Measurements from ENCODE around the gene TAF5.
"Not testable (repeated sequence)": the region's sequence is repeated elsewhere in the genome, so short reads cannot be mapped to it uniquely, and the experiment has no call there.

The TAF5 gene

DNA sequence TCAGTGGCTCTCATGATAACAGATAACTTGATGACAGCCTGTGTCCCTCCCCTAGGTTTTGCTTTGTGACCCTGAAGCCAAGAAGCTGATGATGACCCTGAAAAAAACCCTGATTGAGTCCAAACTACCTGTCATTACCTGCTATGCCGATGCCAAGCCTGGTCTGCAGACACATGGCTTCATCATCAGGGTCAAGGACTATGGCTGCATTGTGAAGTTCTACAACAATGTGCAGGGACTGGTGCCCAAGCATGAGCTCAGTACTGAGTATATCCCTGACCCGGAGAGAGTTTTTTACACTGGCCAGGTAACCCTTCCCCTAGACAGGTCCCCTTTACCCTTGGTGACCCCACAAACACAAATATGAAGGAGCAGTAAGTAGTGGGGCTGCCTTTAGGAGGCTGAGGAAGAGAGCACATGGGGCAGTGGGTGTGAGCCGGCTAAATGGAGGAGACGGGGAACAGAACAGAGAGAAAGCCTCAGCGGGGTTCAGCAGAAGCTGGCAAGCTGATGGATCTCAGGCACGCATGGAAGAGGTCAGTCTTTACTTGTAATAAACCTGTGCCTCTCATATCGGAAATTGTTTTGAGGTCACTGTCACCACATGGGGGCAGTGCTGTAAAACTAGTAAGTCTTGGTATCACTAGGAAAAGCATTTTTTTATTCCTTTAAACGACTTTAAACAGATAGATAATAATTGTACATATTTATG is 48.8 kb downstream of the TAF5 start:
- TF ChIP-seq, protein P1, sequence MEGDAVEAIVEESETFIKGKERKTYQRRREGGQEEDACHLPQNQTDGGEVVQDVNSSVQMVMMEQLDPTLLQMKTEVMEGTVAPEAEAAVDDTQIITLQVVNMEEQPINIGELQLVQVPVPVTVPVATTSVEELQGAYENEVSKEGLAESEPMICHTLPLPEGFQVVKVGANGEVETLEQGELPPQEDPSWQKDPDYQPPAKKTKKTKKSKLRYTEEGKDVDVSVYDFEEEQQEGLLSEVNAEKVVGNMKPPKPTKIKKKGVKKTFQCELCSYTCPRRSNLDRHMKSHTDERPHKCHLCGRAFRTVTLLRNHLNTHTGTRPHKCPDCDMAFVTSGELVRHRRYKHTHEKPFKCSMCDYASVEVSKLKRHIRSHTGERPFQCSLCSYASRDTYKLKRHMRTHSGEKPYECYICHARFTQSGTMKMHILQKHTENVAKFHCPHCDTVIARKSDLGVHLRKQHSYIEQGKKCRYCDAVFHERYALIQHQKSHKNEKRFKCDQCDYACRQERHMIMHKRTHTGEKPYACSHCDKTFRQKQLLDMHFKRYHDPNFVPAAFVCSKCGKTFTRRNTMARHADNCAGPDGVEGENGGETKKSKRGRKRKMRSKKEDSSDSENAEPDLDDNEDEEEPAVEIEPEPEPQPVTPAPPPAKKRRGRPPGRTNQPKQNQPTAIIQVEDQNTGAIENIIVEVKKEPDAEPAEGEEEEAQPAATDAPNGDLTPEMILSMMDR (conservative IDR thresholded peaks at IDR 0.05): peak; percentile 76
- H3K27ac ChIP-seq: no peak overlapping the region

DNA sequence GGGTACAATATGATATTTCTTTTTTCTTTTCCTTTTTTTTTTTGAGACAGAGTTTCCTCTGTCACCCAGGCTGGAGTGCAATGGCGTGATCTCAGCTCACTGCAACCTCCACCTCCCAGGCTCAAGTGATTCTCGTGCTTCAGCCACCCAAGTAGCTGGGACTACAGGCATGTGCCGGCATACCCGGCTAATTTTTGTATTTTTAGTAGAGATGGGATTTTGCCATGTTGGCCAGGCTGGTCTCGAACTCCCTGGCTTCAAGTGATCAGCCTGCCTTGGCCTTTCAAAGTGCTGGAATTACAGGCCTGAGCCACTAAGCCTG is 49.3 kb downstream of the TAF5 start:
- TF ChIP-seq, protein P1 (conservative IDR thresholded peaks at IDR 0.05): peak; percentile 36; the same call in 1 of the 2 replicates
- H3K27ac ChIP-seq: not testable (repeated sequence)

DNA sequence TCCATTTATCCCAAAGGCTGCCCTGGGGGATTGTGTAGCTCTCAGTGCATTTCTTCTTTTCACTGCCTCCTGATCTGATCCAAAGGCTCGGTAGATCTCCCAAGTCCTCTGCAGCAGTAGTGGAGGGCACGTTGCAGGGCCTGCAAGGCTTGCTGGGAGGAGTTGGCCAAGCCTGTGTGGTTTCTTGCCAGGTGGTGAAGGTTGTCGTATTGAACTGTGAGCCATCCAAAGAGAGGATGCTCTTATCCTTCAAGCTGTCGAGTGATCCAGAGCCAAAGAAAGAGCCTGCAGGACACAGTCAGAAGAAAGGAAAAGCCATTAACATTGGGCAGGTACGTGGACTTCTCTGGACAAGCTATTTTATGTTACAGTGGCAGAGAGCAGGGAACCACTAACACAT is 49.8 kb downstream of the TAF5 start:
- TF ChIP-seq, protein P1 (conservative IDR thresholded peaks at IDR 0.05): no peak
- H3K27ac ChIP-seq: no peak overlapping the region

DNA sequence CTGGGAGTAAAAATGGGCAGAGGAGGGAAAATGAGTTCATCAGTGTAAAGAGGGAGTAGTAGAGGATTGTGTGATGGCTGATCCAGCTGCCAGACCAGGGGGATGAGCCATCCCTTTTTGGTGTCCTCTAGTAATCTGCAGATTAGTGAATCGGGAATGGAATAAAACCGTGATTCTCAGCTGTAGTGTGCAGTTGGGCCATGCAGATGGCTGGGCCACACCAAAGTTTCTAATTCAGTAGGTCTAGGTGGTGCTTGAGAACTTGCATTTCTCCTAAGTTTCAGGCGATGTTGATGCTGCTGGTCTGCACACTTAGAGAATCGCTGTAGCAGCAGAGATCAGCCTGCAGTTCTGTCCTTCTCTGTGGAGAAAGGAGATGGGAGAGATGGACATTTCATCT is 51.3 kb downstream of the TAF5 start:
- TF ChIP-seq, protein P1 (conservative IDR thresholded peaks at IDR 0.05): no peak
- no peak overlapping the region for H3K27ac ChIP-seq

DNA sequence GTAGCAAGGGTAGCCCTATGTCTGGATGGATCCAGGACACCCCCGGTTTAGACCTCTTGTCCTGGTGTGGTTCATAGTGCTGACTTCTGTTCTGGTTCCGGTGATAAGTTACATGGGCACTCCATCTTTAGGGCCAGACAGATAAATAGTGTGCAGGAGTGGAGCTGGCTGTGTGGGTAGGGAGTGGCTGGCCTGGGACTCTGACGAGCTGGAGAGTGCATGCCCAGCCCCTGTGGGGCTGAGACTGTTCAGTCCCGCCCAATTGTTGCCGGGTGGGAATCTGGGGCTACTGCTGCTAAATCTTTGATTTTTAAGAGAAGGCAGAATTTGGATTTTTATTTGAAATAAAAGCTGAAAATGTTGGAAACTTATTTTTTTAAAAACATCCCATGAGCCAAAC is 56.0 kb downstream of the TAF5 start:
- no peak overlapping the region for H3K27ac ChIP-seq
- TF ChIP-seq, protein P1 (conservative IDR thresholded peaks at IDR 0.05): no peak

DNA sequence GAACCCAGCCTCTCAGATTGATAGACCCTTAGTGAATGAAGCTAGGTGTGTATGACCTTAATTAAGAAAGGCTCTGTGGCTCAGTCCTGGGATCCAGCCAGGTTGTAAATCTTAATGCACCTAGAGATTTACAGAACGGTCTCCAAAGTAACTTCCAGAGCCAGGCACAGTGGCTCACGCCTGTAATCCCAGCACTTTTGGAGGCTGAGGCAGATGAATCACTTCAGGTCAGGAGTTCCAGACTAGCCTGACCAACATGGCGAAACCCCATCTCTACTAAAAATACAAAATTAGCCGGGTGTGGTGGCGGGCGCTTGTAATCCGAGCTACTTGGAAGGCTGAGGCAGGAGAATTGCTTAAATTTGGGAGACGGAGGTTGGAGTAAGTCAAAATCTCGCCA is 60.1 kb downstream of the TAF5 start:
- TF ChIP-seq, protein P1 (conservative IDR thresholded peaks at IDR 0.05): no peak
- no peak overlapping the region for H3K27ac ChIP-seq

DNA sequence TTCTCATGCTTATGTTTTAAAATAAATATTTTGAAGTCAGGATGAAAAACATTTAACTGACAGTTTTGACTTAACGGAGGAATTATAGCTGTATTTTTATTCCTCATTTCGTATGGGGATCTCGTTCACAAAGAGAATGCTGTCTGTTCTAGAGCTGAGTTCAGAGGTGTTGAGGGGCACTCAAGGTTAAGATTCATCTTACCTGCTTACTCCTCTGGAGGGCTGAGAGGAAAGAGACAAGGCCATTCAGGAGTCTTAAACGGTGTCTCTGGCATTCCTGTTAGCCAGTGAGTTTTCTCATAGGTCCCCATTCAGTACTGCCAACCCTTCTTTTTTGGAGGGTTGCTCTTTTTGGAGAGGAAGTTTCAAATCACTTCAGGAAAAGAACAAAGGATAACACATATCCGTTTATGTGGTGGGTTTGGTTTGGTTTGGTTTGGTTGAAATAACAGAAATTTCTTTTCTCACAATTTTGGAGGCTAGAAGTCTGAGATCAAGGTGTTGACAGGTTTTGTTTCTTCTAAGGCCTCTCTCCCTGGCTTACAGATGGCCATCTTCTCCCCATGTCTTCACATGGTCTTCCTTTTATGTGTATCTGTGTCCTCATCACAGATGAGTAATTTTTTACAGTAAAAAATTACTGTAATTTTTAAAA is 61.3 kb downstream of the TAF5 start:
- H3K27ac ChIP-seq: no peak overlapping the region
- TF ChIP-seq, protein P1 (conservative IDR thresholded peaks at IDR 0.05): no peak

All from VCaP (cell line).